A172 (cell line): ENCODE measurements around the gene C19orf47. TPM values are rescaled to one million over a fixed set of nuclear protein-coding genes. Genes with fewer than 3 reads are reported as not detected.
A peak's percentile ranks its signal among the peaks of the same experiment; 100 is the strongest.
"Not testable (repeated sequence)": the region's sequence is repeated elsewhere in the genome, so short reads cannot be mapped to it uniquely, and the experiment has no call there.

Experiments
- DNase-seq: peaks from one replicate; pipeline ENCODE4 v3.0.0-alpha.2; 2015; ENCODE audit warnings: low spot score
- total RNA-seq: library from RNA; depleted of rRNA; stranded (reverse); fragments of >200 nt; shearing (Covaris generic); gene quantifications from 2 replicates; pipeline ENCODE4 v1.2.3, GENCODE V29; 2014

Gene C19orf47
- total RNA-seq, 1 experiment from 2014 or later = 11.0 TPM

GRCh38 chr19:40376286-40376862 is 28.2 kb upstream of the C19orf47 start:
- DNase-seq = no peak

DNA sequence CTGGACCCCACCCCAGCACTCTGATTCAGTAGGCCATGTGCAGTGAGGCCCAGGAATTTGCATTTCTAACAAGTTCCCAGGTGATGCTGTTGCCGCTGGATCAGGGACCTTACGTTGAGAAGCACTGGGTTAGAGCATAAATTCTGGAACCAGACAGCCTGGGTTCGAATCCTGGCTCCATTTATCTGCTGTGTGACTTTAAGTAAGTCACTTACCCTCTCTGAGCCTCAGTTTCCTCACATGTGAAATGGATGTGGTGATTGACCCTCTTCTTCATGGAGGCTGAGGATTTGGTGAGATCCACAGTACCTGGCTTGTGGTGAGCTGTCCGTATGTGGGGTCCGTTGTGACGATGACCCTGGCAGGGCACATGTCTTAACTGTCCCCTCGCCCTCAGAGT is 25.9 kb upstream of the C19orf47 start:
- DNase-seq = no peak

DNA sequence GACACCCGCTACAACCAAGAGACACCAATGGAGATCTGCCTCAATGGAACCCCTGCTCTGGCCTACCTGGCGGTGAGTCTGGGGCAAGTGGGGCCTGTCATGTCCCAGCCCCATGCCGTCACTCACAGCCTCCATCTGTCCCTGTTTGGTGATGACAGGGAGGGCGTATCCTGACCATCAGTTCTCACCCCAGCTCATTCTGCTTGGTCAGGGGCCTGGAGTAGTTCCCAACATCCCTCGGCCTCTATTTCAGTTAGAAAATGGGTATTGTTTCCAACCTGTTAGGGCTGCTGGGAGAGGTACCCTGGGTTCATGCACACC is 23.6 kb upstream of the C19orf47 start:
- DNase-seq = no peak

GRCh38 chr19:40370997-40371801 is 23.0 kb upstream of the C19orf47 start:
- DNase-seq = no peak

DNA sequence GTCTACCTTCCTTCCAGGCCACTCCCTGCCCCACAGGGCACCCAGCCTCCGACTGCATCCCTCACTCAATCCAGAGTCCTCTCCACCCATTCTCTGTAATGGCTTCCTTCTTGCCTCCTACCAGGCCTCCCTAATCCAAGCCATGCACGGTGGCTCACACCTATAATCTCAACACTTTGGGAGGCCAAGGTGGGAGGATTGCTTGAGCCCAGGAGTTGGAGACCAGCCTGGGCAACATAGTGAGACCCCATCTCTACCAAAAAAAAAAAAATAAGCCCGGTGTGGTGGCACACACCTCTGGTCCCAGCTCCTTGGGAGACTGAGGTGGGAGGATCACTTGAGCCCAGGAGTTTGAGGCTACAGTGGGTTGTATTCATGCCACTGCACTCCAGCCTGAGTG is 22.1 kb upstream of the C19orf47 start:
- DNase-seq = not testable (repeated sequence)

- no peak for DNase-seq
These were observed 21.6 kb upstream of the C19orf47 start for GRCh38 chr19:40369797-40370196.

DNA sequence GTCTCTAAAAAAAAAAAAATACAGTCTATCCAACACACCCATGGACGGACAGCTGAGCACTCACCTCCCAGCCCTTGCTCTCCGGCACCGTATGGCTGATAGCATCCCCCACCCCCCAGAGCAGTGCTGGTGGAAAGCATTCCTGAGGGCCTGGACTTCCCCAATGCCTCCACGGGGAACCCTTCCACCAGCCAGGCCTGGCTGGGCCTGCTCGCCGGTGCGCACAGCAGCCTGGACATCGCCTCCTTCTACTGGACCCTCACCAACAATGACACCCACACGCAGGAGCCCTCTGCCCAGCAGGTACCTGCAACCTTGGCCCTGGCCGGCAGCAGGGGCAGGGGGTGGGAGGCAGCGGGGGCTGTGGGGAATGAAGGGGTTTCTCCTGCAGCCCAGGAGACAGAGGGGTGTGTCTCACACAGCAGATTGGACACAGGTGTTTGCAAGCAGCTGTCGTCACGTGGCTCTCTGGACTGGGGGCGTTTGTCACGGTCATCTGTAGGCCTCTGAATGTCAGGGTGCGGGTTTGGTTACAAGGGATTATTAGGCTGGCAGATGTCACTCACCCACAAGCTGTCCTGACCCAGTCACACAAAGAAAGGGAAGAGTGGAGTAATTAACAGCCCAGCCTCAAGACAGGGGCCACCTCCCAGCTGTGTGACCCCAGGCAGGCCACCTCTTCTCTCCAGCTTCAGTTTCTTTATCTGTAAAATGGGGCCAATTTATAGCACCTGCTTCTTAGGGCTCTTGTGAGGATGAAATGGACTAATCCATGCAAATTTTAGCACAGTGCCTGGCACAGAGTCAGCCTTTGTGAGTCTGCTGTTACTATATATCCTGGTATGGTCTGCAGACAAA is 19.6 kb upstream of the C19orf47 start:
- no peak for DNase-seq

GRCh38 chr19:40366697-40367561 is 18.7 kb upstream of the C19orf47 start:
- no peak for DNase-seq

DNA sequence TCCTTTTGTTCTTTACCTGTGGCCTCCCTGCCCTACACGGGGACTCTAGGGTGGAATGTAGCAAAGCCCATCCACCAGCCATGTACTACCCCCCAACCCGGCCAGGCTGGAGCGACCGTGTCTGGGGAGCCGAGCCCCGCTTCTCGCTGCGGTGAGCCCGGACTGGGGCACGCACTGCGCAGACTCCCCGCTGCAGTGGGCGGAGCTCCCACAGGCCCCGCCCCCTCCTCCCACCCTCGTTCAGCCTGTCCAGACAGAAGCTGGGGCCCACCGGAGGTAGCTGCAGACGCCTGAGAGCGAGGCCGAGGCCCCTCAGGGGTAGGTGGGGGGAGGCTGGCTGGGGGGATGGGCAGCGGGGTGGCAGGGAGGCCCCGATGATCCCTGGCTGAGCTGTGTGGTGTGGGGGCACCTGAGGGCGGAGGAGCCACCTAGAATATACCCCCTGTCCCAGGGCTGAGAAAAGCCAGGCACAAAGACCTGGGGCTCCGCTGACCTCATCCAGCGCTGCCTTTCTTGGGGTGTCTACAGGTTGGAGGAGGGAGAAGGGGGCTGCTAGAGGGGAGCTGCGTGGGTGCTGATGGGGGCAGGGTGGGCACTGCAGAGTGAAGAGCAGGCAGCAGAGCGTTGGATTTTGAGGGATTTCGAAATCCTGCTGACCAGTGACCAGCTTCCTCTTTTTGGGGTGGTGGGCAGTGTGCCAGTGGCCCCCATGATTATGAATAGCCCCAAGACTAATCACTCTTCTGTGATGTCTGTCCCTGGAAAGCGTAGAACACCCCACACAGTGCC is 17.6 kb upstream of the C19orf47 start:
- peak; percentile 61 for DNase-seq

- DNase-seq = no peak
These were observed 16.8 kb upstream of the C19orf47 start for GRCh38 chr19:40365010-40365409.

DNA sequence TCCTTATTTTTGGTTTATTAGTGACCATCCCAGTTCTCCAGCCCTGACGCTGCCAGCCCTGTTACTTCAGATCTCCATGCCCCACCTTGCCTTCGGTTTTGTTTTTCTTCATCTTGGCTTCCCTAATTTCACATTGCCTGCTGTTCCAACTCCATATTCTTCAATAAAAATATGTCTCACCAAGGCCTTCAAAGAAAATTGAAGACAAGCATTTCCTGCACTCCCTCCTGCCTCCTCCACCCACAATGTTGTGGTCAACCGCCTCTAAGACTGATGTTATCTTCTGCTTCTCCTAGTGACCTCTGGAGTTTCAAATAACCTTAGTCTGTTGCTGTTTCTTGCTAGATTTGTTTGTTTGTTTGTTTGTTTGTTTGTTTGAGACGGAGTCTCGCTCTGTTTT is 14.9 kb upstream of the C19orf47 start:
- no peak for DNase-seq

DNA sequence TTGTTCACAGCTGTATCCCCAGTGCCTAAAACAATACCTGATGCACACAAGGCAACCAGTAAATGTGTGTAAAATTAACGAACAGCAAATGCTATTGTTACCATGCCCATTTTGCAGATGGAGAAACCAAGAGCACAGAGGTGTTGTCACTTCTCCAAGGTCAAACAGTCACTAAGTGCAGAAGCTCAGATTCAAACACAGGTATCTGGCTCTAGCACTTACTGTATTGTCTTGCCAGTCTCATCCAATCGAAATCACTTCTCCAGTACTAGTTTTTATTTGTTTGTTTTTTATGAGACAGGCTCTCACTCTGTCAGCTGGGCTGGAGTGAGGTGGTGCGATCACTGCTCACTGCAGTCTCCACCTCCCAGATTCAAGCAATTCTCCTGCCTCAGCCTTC is 14.0 kb upstream of the C19orf47 start:
- no peak for DNase-seq

DNA sequence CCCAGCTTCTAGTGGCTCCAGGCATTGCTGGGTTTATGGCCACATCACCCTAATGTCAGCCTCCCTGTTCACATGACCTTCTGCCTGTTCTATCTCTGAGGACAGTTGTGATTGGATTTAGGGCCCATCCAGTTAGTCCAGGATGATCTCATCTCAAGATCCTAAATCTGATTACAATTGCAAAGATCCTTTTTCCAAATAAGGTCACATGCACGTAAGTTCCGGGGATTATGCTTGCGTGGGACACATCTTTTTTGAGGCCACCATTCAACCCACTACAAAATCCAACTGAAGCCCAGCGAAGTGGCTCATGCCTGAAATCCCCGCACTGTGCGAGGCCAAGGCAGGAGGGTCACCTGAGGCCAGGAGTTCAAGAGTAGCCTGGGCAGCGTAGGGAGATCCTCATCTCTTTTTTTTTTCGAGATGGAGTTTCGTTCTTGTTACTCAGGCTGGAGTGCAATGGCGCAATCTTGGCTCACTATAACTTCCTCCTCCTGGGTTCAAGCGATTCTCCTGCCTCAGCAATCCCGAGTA is 12.6 kb upstream of the C19orf47 start:
- DNase-seq = no peak

DNA sequence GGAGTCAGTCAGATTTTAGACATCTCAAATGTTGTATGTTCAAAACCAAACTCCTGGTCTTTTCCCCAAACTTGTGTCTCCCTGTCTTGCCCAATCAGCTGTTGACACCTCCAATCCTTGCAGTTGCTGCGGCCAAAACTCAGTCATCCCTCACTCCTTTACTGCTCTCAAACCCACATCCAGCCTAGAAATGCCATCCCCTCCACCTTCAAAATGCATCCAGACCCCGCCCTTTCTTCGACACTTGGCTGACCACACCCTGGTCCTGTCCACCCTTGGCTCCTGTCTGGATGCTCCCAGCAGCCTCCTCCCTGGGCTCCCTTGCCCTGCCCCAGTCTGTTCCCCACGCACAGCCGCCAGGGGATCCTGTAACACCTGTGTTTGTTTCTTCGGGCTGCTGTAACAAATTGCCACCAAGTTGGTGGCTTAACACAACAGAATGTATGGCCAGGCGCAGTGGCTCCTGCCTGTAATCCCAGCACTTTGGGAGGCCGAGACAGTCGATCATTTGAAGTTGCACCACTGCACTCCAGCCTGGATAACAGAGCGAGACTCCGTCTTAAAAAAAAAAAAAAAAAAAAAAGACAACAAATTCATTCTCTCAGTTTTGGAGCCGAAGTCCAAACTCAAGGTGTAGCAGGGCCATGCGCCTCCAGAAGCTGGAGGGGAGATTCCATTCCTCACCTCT is 12.0 kb upstream of the C19orf47 start:
- DNase-seq = no peak

- DNase-seq = no peak
These were observed 10.6 kb upstream of the C19orf47 start for GRCh38 chr19:40358773-40359172.

DNA sequence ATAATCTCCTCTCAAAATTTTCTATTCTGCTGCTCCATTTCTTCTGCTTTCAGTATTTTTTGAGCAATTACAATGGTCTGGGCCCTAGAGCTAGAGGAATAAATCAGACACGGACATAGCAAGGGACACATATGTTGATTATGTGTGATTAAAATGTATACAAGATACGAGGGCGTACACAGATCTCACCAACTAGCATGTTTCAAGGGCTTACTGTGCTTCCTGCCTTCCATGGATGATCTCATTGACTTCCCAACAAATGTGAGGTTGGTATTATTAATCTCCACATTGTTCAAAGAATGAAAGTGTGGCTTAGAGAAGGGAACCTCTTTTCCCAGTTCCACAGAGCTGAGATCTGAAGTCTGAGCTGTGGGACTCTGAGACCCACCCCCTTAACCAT is 9.4 kb upstream of the C19orf47 start:
- no peak for DNase-seq

GRCh38 chr19:40356681-40357595 is 8.7 kb upstream of the C19orf47 start:
- no peak for DNase-seq

- DNase-seq = no peak
These were observed 7.9 kb upstream of the C19orf47 start for GRCh38 chr19:40355975-40356680.
